ENCODE data around the gene L3HYPDH. TPM values are rescaled to one million over a fixed set of nuclear protein-coding genes. Genes with fewer than 3 reads are reported as not detected.

Gene L3HYPDH
- total and polyA plus RNA-seq, 2 donors (not counting 3 experiments of a cell fraction or from before 2014, with no cell fraction given): 26.2 to 30.2 TPM

DNA sequence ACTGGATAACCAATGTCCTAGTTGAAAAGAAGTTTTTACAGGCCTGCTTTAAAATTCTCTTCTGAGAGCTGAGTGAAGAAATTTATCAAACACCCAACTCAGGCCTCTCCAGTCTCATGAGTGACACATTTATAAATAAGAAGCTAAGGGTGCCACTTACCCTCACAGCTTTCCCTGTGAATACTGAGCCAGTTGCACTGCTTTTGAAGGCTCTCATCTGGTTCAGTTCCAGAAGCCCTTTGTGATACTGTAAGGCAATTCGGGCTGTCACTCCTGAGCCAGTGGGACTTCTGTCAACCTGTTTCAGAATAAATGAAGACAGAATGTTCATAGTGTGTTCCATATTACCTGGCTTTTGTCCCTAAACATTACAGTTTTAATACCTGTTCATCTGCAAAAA, 8.5 kb downstream of the L3HYPDH start:
- BruUV-seq (replicated peaks): no TSS peak
- peaks cover 3 to 35% of the 10 kb centered on the region in 2 experiments for H3K36me3 ChIP-seq (ENCODE audit: control insufficient read depth in 2 of 2, extremely low read depth in 1 of 2, insufficient read depth in 2 of 2, low read length in 2 of 2)
- FAIRE-seq (no peak), DNase-seq (ENCODE audit: low read depth, low spot score) (no peak)
- peaks cover 19% of the 10 kb centered on the region for H3K79me2 ChIP-seq (ENCODE audit: control insufficient read depth, insufficient read depth, low read length)
- H3K27me3 ChIP-seq (ENCODE audit: control insufficient read depth in 2 of 2, insufficient read depth in 2 of 2, low read length in 2 of 2): no peaks in the 10 kb centered on the region
- H3K9me1 ChIP-seq (replicated peaks; ENCODE audit: control insufficient read depth, extremely low read depth, insufficient read depth, low read length): no peaks in the 10 kb centered on the region
- H3K4me1 ChIP-seq (ENCODE audit: control insufficient read depth, extremely low read depth, insufficient read depth, low read length): peaks cover under 1% of the 10 kb centered on the region
- POLR2A ChIA-PET: no interaction called here
- no peaks in the 10 kb centered on the region for H3K9me3 ChIP-seq (replicated peaks; ENCODE audit: control insufficient read depth, insufficient read depth, low read length)
- H3K27ac ChIP-seq (ENCODE audit: insufficient read depth, low read depth, low read length): no peak overlapping the region
- intact Hi-C loops (cut with micrococcal nuclease) (no loop called here), dilution Hi-C loops (cut with MboI; ENCODE audit: extremely low pct_ligation_motif_present, low sequenced_read_pairs) (no loop called here)
- H2AFZ ChIP-seq (ENCODE audit: low read depth, low read length): no peak overlapping the region
- no peak overlapping the region for H3K4me2 ChIP-seq (ENCODE audit: insufficient read depth, low read length)
- no peak overlapping the region for H3K9ac ChIP-seq (replicated peaks; ENCODE audit: extremely low read depth, insufficient read depth, low read length)
- no peak overlapping the region for H3K4me3 ChIP-seq (replicated peaks in 1 of 3; ENCODE audit: insufficient read depth in 1 of 3, low read depth in 1 of 3, low read length in 3 of 3)
- no peak for TF ChIP-seq FOS (IDR thresholded peaks at IDR 0.05; ENCODE audit: borderline replicate concordance, insufficient read depth, low read length)
- no peak for TF ChIP-seq EZH2 (IDR thresholded peaks at IDR 0.05; ENCODE audit: borderline replicate concordance, low read depth, low read length, severe bottlenecking)
- TF ChIP-seq, protein P1, sequence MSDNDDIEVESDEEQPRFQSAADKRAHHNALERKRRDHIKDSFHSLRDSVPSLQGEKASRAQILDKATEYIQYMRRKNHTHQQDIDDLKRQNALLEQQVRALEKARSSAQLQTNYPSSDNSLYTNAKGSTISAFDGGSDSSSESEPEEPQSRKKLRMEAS (IDR thresholded peaks at IDR 0.05; ENCODE audit: insufficient read depth, insufficient read length): no peak
- TF ChIP-seq JUN (IDR thresholded peaks at IDR 0.05; ENCODE audit: borderline replicate concordance, insufficient read depth, insufficient read length, low read depth): no peak
- TF ChIP-seq, protein P2, sequence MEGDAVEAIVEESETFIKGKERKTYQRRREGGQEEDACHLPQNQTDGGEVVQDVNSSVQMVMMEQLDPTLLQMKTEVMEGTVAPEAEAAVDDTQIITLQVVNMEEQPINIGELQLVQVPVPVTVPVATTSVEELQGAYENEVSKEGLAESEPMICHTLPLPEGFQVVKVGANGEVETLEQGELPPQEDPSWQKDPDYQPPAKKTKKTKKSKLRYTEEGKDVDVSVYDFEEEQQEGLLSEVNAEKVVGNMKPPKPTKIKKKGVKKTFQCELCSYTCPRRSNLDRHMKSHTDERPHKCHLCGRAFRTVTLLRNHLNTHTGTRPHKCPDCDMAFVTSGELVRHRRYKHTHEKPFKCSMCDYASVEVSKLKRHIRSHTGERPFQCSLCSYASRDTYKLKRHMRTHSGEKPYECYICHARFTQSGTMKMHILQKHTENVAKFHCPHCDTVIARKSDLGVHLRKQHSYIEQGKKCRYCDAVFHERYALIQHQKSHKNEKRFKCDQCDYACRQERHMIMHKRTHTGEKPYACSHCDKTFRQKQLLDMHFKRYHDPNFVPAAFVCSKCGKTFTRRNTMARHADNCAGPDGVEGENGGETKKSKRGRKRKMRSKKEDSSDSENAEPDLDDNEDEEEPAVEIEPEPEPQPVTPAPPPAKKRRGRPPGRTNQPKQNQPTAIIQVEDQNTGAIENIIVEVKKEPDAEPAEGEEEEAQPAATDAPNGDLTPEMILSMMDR (IDR thresholded peaks at IDR 0.05; ENCODE audit: extremely low read depth in 1 of 2, insufficient read depth in 1 of 2, low read depth in 1 of 2, low read length in 2 of 2): no peak
- TF ChIP-seq POLR2A (IDR thresholded peaks at IDR 0.05; ENCODE audit: low read depth, low read length): no peak
- CTCF ChIA-PET: interaction anchor here (3.9 kb wide), 1 partner anchor 8 kb away, joined by 24 read pairs; the partner anchor contains the start of genes JKAMP and L3HYPDH
- H4K20me1 ChIP-seq (replicated peaks; ENCODE audit: control insufficient read depth, extremely low read depth, insufficient read depth, low read length): no peaks in the 10 kb centered on the region

Measured in endothelial cell of umbilical vein (primary cell).